Measurements from ENCODE around the gene MYO16. TPM values are rescaled to one million over a fixed set of nuclear protein-coding genes. Genes with fewer than 3 reads are reported as not detected.
A peak's percentile ranks its signal among the peaks of the same experiment; 100 is the strongest.
"Not testable (repeated sequence)": the region's sequence is repeated elsewhere in the genome, so short reads cannot be mapped to it uniquely, and the experiment has no call there.

Gene MYO16
- total and polyA plus RNA-seq, 2 donors (not counting 1 experiment from before 2014, with no cell fraction given) = under 0.01 to 0.01 TPM

- TF ChIP-seq, protein P1, sequence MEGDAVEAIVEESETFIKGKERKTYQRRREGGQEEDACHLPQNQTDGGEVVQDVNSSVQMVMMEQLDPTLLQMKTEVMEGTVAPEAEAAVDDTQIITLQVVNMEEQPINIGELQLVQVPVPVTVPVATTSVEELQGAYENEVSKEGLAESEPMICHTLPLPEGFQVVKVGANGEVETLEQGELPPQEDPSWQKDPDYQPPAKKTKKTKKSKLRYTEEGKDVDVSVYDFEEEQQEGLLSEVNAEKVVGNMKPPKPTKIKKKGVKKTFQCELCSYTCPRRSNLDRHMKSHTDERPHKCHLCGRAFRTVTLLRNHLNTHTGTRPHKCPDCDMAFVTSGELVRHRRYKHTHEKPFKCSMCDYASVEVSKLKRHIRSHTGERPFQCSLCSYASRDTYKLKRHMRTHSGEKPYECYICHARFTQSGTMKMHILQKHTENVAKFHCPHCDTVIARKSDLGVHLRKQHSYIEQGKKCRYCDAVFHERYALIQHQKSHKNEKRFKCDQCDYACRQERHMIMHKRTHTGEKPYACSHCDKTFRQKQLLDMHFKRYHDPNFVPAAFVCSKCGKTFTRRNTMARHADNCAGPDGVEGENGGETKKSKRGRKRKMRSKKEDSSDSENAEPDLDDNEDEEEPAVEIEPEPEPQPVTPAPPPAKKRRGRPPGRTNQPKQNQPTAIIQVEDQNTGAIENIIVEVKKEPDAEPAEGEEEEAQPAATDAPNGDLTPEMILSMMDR (conservative IDR thresholded peaks at IDR 0.05 in 1 of 2, IDR thresholded peaks at IDR 0.05 in 1 of 2; ENCODE audit: low read depth in 1 of 2, low read length in 2 of 2) = no peak
- TF ChIP-seq EZH2 (IDR thresholded peaks at IDR 0.05; ENCODE audit: low read length, missing control alignments) = no peak
- Histone ChIP-seq H3K4me2 (ENCODE audit: extremely low read depth, insufficient read depth, low read length) (no peak overlapping the region), H3K27ac (ENCODE audit: insufficient read depth, low read length) (no peak overlapping the region), H3K9ac (ENCODE audit: insufficient read depth, low read length) (no peak overlapping the region), H3K4me1 (ENCODE audit: control insufficient read depth, extremely low read depth, insufficient read depth, low read length) (peaks cover 3% of the 10 kb centered on the region), H3K27me3 (ENCODE audit: control insufficient read depth, insufficient read depth, low read length) (no peaks in the 10 kb centered on the region), H3K36me3 (ENCODE audit: control insufficient read depth, insufficient read depth, low read length) (no peaks in the 10 kb centered on the region), H3K9me3 (ENCODE audit: control insufficient read depth, insufficient read depth, low read depth, low read length) (no peaks in the 10 kb centered on the region), H3K79me2 (ENCODE audit: control insufficient read depth, insufficient read depth, low read length) (no peaks in the 10 kb centered on the region), H4K20me1 (ENCODE audit: control insufficient read depth, extremely low read depth, insufficient read depth, low read length) (no peaks in the 10 kb centered on the region), H3K4me3 (replicated peaks in 1 of 4; ENCODE audit: control extremely low read depth in 1 of 4, insufficient read depth in 1 of 4, low read depth in 3 of 4, low read length in 4 of 4) (no peak overlapping the region), H2AFZ (ENCODE audit: low read length) (no peak overlapping the region)
- DNase-seq (ENCODE audit: low read depth in 2 of 2) = no peak
These were observed 282.4 kb downstream of the MYO16 start for GRCh38 chr13:108911807-108912206.

- not testable (repeated sequence) for H3K4me2 ChIP-seq (ENCODE audit: extremely low read depth, insufficient read depth, low read length); H3K4me1 ChIP-seq (ENCODE audit: control insufficient read depth, extremely low read depth, insufficient read depth, low read length); H3K27me3 ChIP-seq (ENCODE audit: control insufficient read depth, insufficient read depth, low read length); DNase-seq (ENCODE audit: low read depth in 2 of 2); H3K79me2 ChIP-seq (ENCODE audit: control insufficient read depth, insufficient read depth, low read length); H2AFZ ChIP-seq (ENCODE audit: low read length); H3K4me3 ChIP-seq (replicated peaks in 1 of 4; ENCODE audit: control extremely low read depth in 1 of 4, insufficient read depth in 1 of 4, low read depth in 3 of 4, low read length in 4 of 4); H3K9ac ChIP-seq (ENCODE audit: insufficient read depth, low read length); H3K36me3 ChIP-seq (ENCODE audit: control insufficient read depth, insufficient read depth, low read length); H3K27ac ChIP-seq (ENCODE audit: insufficient read depth, low read length); H4K20me1 ChIP-seq (ENCODE audit: control insufficient read depth, extremely low read depth, insufficient read depth, low read length); H3K9me3 ChIP-seq (ENCODE audit: control insufficient read depth, insufficient read depth, low read depth, low read length)
These were observed 284.3 kb downstream of the MYO16 start for GRCh38 chr13:108913731-108914130.

DNA sequence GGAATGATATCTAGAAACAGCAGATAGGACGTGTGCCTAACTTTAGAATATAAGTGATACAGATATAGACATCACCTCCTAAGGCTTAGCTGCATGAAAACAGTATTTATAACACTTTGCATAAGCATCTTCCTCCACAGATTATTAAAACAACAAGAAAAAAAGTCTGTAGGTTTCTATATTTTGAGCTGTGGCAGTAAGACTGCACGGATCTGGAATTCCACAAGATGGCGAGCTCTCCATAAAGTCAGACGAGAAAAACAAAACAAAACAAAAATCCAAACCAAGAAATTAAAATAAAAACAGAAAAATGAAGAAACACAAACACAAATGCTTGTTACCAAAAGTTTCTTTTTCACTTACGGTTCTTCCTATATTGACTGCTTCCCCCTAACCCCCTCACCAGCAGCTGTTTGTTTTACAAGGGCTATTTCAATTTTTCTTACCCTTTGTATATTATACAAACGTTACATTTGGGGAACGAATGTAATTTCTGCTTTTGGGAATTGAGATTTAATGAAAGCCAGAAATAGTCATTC, 285.8 kb downstream of the MYO16 start:
- Histone ChIP-seq H3K4me1 (ENCODE audit: control insufficient read depth, extremely low read depth, insufficient read depth, low read length) (peaks cover 3% of the 10 kb centered on the region), H3K9ac (ENCODE audit: insufficient read depth, low read length) (no peak overlapping the region), H3K79me2 (ENCODE audit: control insufficient read depth, insufficient read depth, low read length) (no peaks in the 10 kb centered on the region), H3K4me2 (ENCODE audit: extremely low read depth, insufficient read depth, low read length) (peak overlapping the region; percentile 60), H4K20me1 (ENCODE audit: control insufficient read depth, extremely low read depth, insufficient read depth, low read length) (no peaks in the 10 kb centered on the region), H3K27ac (ENCODE audit: insufficient read depth, low read length) (no peak overlapping the region), H2AFZ (ENCODE audit: low read length) (peak overlapping the region; percentile 36), H3K4me3 (replicated peaks in 1 of 4; ENCODE audit: control extremely low read depth in 1 of 4, insufficient read depth in 1 of 4, low read depth in 3 of 4, low read length in 4 of 4) (peak overlapping the region in 2 of 4 experiments; percentile 9 to 32), H3K36me3 (ENCODE audit: control insufficient read depth, insufficient read depth, low read length) (no peaks in the 10 kb centered on the region), H3K27me3 (ENCODE audit: control insufficient read depth, insufficient read depth, low read length) (no peaks in the 10 kb centered on the region), H3K9me3 (ENCODE audit: control insufficient read depth, insufficient read depth, low read depth, low read length) (no peaks in the 10 kb centered on the region)
- TF ChIP-seq EZH2 (IDR thresholded peaks at IDR 0.05; ENCODE audit: low read length, missing control alignments) = no peak
- TF ChIP-seq, protein P1 (conservative IDR thresholded peaks at IDR 0.05 in 1 of 2, IDR thresholded peaks at IDR 0.05 in 1 of 2; ENCODE audit: low read depth in 1 of 2, low read length in 2 of 2) = peak; percentile 68 to 70
- peak; percentile 35 to 67 for DNase-seq (ENCODE audit: low read depth in 2 of 2)
